HEK293 (cell line): ENCODE data around the gene NUMB.

Experiments
- CTCF ChIA-PET: fragments of 350-600 bp; formaldehyde crosslinking; extraction: SDS; loops from one replicate; lab custom pipeline; 2021; ENCODE audit warnings: antibody characterized with exemption; lab: Yijun Ruan, JAX
- POLR2A ChIA-PET: fragments of 300-600 bp; formaldehyde crosslinking; extraction: SDS; loops from one replicate; lab custom pipeline; 2020; ENCODE audit warnings: antibody characterized with exemption, inconsistent platforms; lab: Yijun Ruan, JAX
- H3K27ac ChIP-seq: fragments of 200-500 bp; sonication (Bioruptor generic); 2 replicates; pipeline ENCODE4 v1.5.1; 2014; ENCODE audit warnings: low read depth, low read length, control low read depth, inconsistent platforms; ENCODE audit errors: extremely low read depth
- H3K36me3 ChIP-seq, 2 experiments: fragments of 200-500 bp in 1 of 2; sonication (Bioruptor generic) in 1 of 2; 1 replicate in 1 of 2; 2 replicates in 1 of 2; pipeline ENCODE4 v1.5.1; 2014 to 2017; ENCODE audit warnings: inconsistent platforms in 2 of 2, low read length in 2 of 2; ENCODE audit not compliant: control insufficient read depth in 2 of 2, insufficient read depth in 1 of 2
- H3K4me1 ChIP-seq: fragments of 200-500 bp; sonication (Bioruptor generic); 2 replicates; pipeline ENCODE4 v1.5.1; 2014; ENCODE audit warnings: mild to moderate bottlenecking, low read length, inconsistent platforms; ENCODE audit not compliant: control insufficient read depth, insufficient read depth
- H3K4me3 ChIP-seq: 2 replicates; pipeline ENCODE4 v1.5.1; 2011; ENCODE audit warnings: low read depth, mild to moderate bottlenecking, control low read depth, low read length, moderate library complexity
- H3K9me3 ChIP-seq: fragments of 200-500 bp; sonication (Bioruptor generic); 2 replicates; pipeline ENCODE4 v1.5.1; 2014; ENCODE audit warnings: low read depth, low read length, inconsistent platforms; ENCODE audit not compliant: control insufficient read depth, insufficient read depth
- HIC1 ChIP-seq: fragments of 450-650 bp; formaldehyde crosslinking; IDR thresholded peaks from 2 replicates; pipeline ENCODE4 v1.5.1; 2016; ENCODE audit warnings: missing biosample characterization, missing genetic modification characterization
- HOXA7 ChIP-seq: sonication (generic); formaldehyde crosslinking; IDR thresholded peaks from 2 replicates; pipeline ENCODE4 v1.8.1; 2022; ENCODE audit warnings: missing genetic modification reagents, borderline replicate concordance
- MEIS1 ChIP-seq: sonication (generic); formaldehyde crosslinking; IDR thresholded peaks from 2 replicates; pipeline ENCODE4 v1.8.1; 2022; ENCODE audit warnings: missing genetic modification reagents, mild to moderate bottlenecking, borderline replicate concordance
- PRDM1 ChIP-seq: fragments of 450-650 bp; formaldehyde crosslinking; IDR thresholded peaks from 2 replicates; pipeline ENCODE4; 2016; ENCODE audit warnings: missing biosample characterization, missing genetic modification characterization
- ZBTB17 ChIP-seq: fragments of 450-650 bp; formaldehyde crosslinking; IDR thresholded peaks from 2 replicates; pipeline ENCODE4 v1.5.1; 2016; ENCODE audit warnings: missing biosample characterization, missing genetic modification characterization
- ZBTB20 ChIP-seq: fragments of 450-650 bp; formaldehyde crosslinking; IDR thresholded peaks from 2 replicates; pipeline ENCODE4 v1.5.1; 2016; ENCODE audit warnings: missing biosample characterization, missing genetic modification characterization
- ZIC2 ChIP-seq: fragments of 450-650 bp; formaldehyde crosslinking; IDR thresholded peaks from 2 replicates; pipeline ENCODE4 v1.5.1; 2016; ENCODE audit warnings: missing biosample characterization, missing genetic modification characterization
- ZNF121 ChIP-seq: fragments of 450-650 bp; formaldehyde crosslinking; IDR thresholded peaks from 2 replicates; pipeline ENCODE4 v1.5.1; 2016; ENCODE audit warnings: missing biosample characterization, missing genetic modification characterization
- ZNF302 ChIP-seq: fragments of 450-650 bp; formaldehyde crosslinking; IDR thresholded peaks from 2 replicates; pipeline ENCODE4 v1.5.1; 2016; ENCODE audit warnings: missing biosample characterization, missing genetic modification characterization, low read depth
- ZNF366 ChIP-seq: fragments of 450-650 bp; formaldehyde crosslinking; conservative IDR thresholded peaks from 2 replicates; pipeline ENCODE4 v1.5.1; 2016; ENCODE audit warnings: missing biosample characterization, missing genetic modification characterization
- ZNF580 ChIP-seq: fragments of 450-650 bp; formaldehyde crosslinking; IDR thresholded peaks from 2 replicates; pipeline ENCODE4 v1.5.1; 2016; ENCODE audit warnings: missing biosample characterization, missing genetic modification characterization
- ZNF600 ChIP-seq: fragments of 450-650 bp; formaldehyde crosslinking; IDR thresholded peaks from 2 replicates; pipeline ENCODE4 v1.5.1; 2016; ENCODE audit warnings: missing biosample characterization, missing genetic modification characterization
- ZNF610 ChIP-seq: fragments of 450-650 bp; formaldehyde crosslinking; IDR thresholded peaks from 2 replicates; pipeline ENCODE4 v1.5.1; 2016; ENCODE audit warnings: missing biosample characterization, missing genetic modification characterization, borderline replicate concordance
- ZNF626 ChIP-seq: fragments of 450-650 bp; sonication (Bioruptor Pico); formaldehyde crosslinking; IDR thresholded peaks from 2 replicates; pipeline ENCODE4 v1.5.1; 2018; ENCODE audit warnings: missing biosample characterization, missing genetic modification characterization, inconsistent platforms
- ZSCAN23 ChIP-seq: fragments of 450-650 bp; formaldehyde crosslinking; IDR thresholded peaks from 2 replicates; pipeline ENCODE4 v1.5.1; 2016; ENCODE audit warnings: missing biosample characterization, missing genetic modification characterization
- TF ChIP-seq, protein P1 (sequence below): fragments of 450-650 bp; IDR thresholded peaks from 2 replicates; pipeline ENCODE4 v1.5.1; 2018; ENCODE audit warnings: missing biosample characterization, missing genetic modification characterization
- TF ChIP-seq, protein P2 (sequence below): fragments of 450-650 bp; formaldehyde crosslinking; IDR thresholded peaks from 2 replicates; pipeline ENCODE4 v1.5.1; 2016; ENCODE audit warnings: missing biosample characterization, missing genetic modification characterization

The NUMB gene

DNA sequence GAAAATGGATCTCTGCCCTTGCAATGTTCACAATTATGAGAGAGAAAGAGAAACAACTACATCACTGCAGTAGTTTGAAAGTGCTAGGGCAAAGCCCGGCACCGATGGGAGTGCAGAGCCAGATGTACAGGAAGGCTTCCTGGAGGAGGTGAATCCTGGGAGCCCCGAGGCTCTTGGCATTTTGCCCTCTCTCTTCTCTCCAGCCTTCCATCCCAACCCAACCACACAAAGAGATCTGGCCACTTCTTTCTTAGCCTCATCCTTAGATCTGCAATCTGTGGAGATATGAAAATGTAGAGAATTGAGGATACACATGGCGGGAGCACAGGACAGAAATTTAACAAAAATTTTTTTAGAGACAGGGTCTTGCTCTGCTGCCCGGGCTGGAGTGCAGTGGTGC lies 224.3 kb downstream of the NUMB start (continued):
- TF ChIP-seq HIC1: no peak
- TF ChIP-seq ZNF600 (tag by site-specific recombination): no peak
- TF ChIP-seq MEIS1 (CRISPR knock-in tag): no peak

GRCh38 chr14:73233564-73233963 lies 224.8 kb downstream of the NUMB start:
- Histone ChIP-seq H3K4me1 (peaks cover 12% of the 10 kb centered on the region), H3K27ac (no peak overlapping the region), H3K36me3 (no peaks in the 10 kb centered on the region), H3K9me3 (no peaks in the 10 kb centered on the region), H3K4me3 (no peak overlapping the region)
- ChIA-PET POLR2A (no interaction called here), CTCF (interaction anchor here (2.4 kb wide), 1 partner anchor 239 kb away, joined by 8 read pairs; no protein-coding TSS in a partner anchor)
- TF ChIP-seq ZBTB20 (tag by site-specific recombination): no peak
- no peak for TF ChIP-seq ZNF610 (tag by site-specific recombination)
- no peak for TF ChIP-seq ZSCAN23 (tag by site-specific recombination)
- TF ChIP-seq ZNF302 (tag by site-specific recombination): no peak
- no peak for TF ChIP-seq PRDM1 (tag by site-specific recombination)
- no peak for TF ChIP-seq ZNF366 (tag by site-specific recombination)
- TF ChIP-seq, protein P1, sequence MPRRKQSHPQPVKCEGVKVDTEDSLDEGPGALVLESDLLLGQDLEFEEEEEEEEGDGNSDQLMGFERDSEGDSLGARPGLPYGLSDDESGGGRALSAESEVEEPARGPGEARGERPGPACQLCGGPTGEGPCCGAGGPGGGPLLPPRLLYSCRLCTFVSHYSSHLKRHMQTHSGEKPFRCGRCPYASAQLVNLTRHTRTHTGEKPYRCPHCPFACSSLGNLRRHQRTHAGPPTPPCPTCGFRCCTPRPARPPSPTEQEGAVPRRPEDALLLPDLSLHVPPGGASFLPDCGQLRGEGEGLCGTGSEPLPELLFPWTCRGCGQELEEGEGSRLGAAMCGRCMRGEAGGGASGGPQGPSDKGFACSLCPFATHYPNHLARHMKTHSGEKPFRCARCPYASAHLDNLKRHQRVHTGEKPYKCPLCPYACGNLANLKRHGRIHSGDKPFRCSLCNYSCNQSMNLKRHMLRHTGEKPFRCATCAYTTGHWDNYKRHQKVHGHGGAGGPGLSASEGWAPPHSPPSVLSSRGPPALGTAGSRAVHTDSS (tag by site-specific recombination): no peak

- Histone ChIP-seq H3K4me3 (no peak overlapping the region), H3K36me3 (no peaks in the 10 kb centered on the region), H3K4me1 (peaks cover 17% of the 10 kb centered on the region), H3K9me3 (no peaks in the 10 kb centered on the region), H3K27ac (no peak overlapping the region)
- TF ChIP-seq, protein P2, sequence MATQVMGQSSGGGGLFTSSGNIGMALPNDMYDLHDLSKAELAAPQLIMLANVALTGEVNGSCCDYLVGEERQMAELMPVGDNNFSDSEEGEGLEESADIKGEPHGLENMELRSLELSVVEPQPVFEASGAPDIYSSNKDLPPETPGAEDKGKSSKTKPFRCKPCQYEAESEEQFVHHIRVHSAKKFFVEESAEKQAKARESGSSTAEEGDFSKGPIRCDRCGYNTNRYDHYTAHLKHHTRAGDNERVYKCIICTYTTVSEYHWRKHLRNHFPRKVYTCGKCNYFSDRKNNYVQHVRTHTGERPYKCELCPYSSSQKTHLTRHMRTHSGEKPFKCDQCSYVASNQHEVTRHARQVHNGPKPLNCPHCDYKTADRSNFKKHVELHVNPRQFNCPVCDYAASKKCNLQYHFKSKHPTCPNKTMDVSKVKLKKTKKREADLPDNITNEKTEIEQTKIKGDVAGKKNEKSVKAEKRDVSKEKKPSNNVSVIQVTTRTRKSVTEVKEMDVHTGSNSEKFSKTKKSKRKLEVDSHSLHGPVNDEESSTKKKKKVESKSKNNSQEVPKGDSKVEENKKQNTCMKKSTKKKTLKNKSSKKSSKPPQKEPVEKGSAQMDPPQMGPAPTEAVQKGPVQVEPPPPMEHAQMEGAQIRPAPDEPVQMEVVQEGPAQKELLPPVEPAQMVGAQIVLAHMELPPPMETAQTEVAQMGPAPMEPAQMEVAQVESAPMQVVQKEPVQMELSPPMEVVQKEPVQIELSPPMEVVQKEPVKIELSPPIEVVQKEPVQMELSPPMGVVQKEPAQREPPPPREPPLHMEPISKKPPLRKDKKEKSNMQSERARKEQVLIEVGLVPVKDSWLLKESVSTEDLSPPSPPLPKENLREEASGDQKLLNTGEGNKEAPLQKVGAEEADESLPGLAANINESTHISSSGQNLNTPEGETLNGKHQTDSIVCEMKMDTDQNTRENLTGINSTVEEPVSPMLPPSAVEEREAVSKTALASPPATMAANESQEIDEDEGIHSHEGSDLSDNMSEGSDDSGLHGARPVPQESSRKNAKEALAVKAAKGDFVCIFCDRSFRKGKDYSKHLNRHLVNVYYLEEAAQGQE (tag by site-specific recombination): no peak
- TF ChIP-seq HOXA7 (CRISPR knock-in tag) (no peak), ZIC2 (tag by site-specific recombination) (no peak), ZNF580 (no peak), ZBTB17 (tag by site-specific recombination) (no peak), ZNF121 (tag by site-specific recombination) (no peak), ZNF626 (tag by site-specific recombination) (no peak)
- ChIA-PET CTCF (interaction anchor here (1.4 to 2.4 kb wide), 2 partner anchors 62 to 239 kb away, joined by 3 to 8 read pairs; no protein-coding TSS in a partner anchor), POLR2A (no interaction called here)
Measured at GRCh38 chr14:73232984-73233383, 225.4 kb downstream of the NUMB start.
